IPS DF 6.9 (cell line): ENCODE measurements around the gene MAPK8.

Experiments used
- DNase-seq: peaks from one replicate; pipeline ENCODE4 v3.0.0-alpha.2; 2013; ENCODE audit warnings: low read depth, low spot score
- H3K27ac ChIP-seq: one replicate; pipeline ENCODE4 v1.5.1; 2013; ENCODE audit warnings: low read length, control low read depth
- H3K27me3 ChIP-seq: 2 replicates; pipeline ENCODE4 v1.6.1; 2013; ENCODE audit warnings: mild to moderate bottlenecking, low read length; ENCODE audit not compliant: control insufficient read depth, insufficient read depth
- H3K36me3 ChIP-seq: 2 replicates; pipeline ENCODE4 v1.6.1; 2013; ENCODE audit warnings: low read length; ENCODE audit not compliant: control insufficient read depth, insufficient read depth
- H3K4me1 ChIP-seq: 2 replicates; pipeline ENCODE4 v1.6.1; 2013; ENCODE audit warnings: low read length; ENCODE audit not compliant: control insufficient read depth, insufficient read depth
- H3K4me3 ChIP-seq: 2 replicates; pipeline ENCODE4 v1.5.1; 2013; ENCODE audit warnings: mild to moderate bottlenecking, low read length
- H3K9me3 ChIP-seq: 2 replicates; pipeline ENCODE4 v1.6.1; 2013; ENCODE audit warnings: low read length, inconsistent platforms; ENCODE audit not compliant: control insufficient read depth, insufficient read depth
- WGBS: extraction: QIAGEN DNeasy Blood & Tissue Kit; methylation state at CpG from one replicate; pipeline ENCODE4 v1.1.7; 2013; ENCODE audit warnings: mixed read lengths, missing lambda C conversion rate; ENCODE audit not compliant: insufficient read length, insufficient coverage; 5-methylcytosine and 5-hydroxymethylcytosine counted together

MAPK8 gene

GRCh38 chr10:48378675-48379074 is 72.2 kb downstream of the MAPK8 start:
- Histone ChIP-seq H3K27me3 (no peaks in the 10 kb centered on the region), H3K9me3 (no peaks in the 10 kb centered on the region), H3K4me1 (no peaks in the 10 kb centered on the region), H3K4me3 (no peak overlapping the region), H3K27ac (no peak overlapping the region), H3K36me3 (no peaks in the 10 kb centered on the region; the same call in 1 of the 2 replicates)
- WGBS = no CpG with 5 or more reads among the region's 3 CpGs
- no peak for DNase-seq

- no peak for DNase-seq
- no peaks in the 10 kb centered on the region for H3K4me1 ChIP-seq
Measured at GRCh38 chr10:48381971-48382370, 75.5 kb downstream of the MAPK8 start.

GRCh38 chr10:48382982-48383381 is 76.5 kb downstream of the MAPK8 start:
- Histone ChIP-seq H3K27ac (no peak overlapping the region), H3K36me3 (no peaks in the 10 kb centered on the region; the same call in 1 of the 2 replicates)
- DNase-seq = no peak

More at GRCh38 chr10:48381971-48382370, 75.5 kb downstream of the MAPK8 start:
- Histone ChIP-seq H3K27me3 (no peaks in the 10 kb centered on the region), H3K27ac (no peak overlapping the region), H3K4me3 (no peak overlapping the region), H3K9me3 (no peaks in the 10 kb centered on the region), H3K36me3 (no peaks in the 10 kb centered on the region; the same call in 1 of the 2 replicates)

GRCh38 chr10:48383393-48383792 is 76.9 kb downstream of the MAPK8 start:
- Histone ChIP-seq H3K36me3 (no peaks in the 10 kb centered on the region; the same call in 1 of the 2 replicates), H3K27ac (no peak overlapping the region), H3K27me3 (no peaks in the 10 kb centered on the region), H3K4me1 (no peaks in the 10 kb centered on the region), H3K4me3 (no peak overlapping the region), H3K9me3 (no peaks in the 10 kb centered on the region)
- no peak for DNase-seq

More at GRCh38 chr10:48382982-48383381, 76.5 kb downstream of the MAPK8 start:
- H3K27me3 ChIP-seq = no peaks in the 10 kb centered on the region
- H3K4me3 ChIP-seq = no peak overlapping the region
- H3K4me1 ChIP-seq = no peaks in the 10 kb centered on the region
- no peaks in the 10 kb centered on the region for H3K9me3 ChIP-seq

GRCh38 chr10:48384699-48384982 is 78.2 kb downstream of the MAPK8 start:
- DNase-seq = no peak
- no peak overlapping the region for H3K27ac ChIP-seq
- H3K4me3 ChIP-seq = no peak overlapping the region
- no peaks in the 10 kb centered on the region for H3K27me3 ChIP-seq
- H3K9me3 ChIP-seq = no peaks in the 10 kb centered on the region
- H3K36me3 ChIP-seq = no peaks in the 10 kb centered on the region; the same call in 1 of the 2 replicates
- no peaks in the 10 kb centered on the region for H3K4me1 ChIP-seq

GRCh38 chr10:48389272-48389671 is 82.8 kb downstream of the MAPK8 start:
- Histone ChIP-seq H3K27me3 (no peaks in the 10 kb centered on the region), H3K27ac (no peak overlapping the region), H3K9me3 (no peaks in the 10 kb centered on the region), H3K36me3 (no peaks in the 10 kb centered on the region), H3K4me1 (no peaks in the 10 kb centered on the region), H3K4me3 (no peak overlapping the region)
- no peak for DNase-seq
- WGBS = no CpG with 5 or more reads among the region's 2 CpGs

GRCh38 chr10:48389846-48390557 is 83.5 kb downstream of the MAPK8 start:
- H3K4me1 ChIP-seq = no peaks in the 10 kb centered on the region

GRCh38 chr10:48390558-48390871 is 84.0 kb downstream of the MAPK8 start:
- H3K9me3 ChIP-seq = no peaks in the 10 kb centered on the region
- no peak overlapping the region for H3K4me3 ChIP-seq
- no peak overlapping the region for H3K27ac ChIP-seq
- WGBS = no CpG with 5 or more reads among the region's 5 CpGs
- H3K36me3 ChIP-seq = no peaks in the 10 kb centered on the region
- no peak for DNase-seq
- H3K27me3 ChIP-seq = no peaks in the 10 kb centered on the region
- no peaks in the 10 kb centered on the region for H3K4me1 ChIP-seq

More at GRCh38 chr10:48389846-48390557, 83.5 kb downstream of the MAPK8 start:
- no peak for DNase-seq
- no peaks in the 10 kb centered on the region for H3K36me3 ChIP-seq
- no peaks in the 10 kb centered on the region for H3K9me3 ChIP-seq
- no peaks in the 10 kb centered on the region for H3K27me3 ChIP-seq
- no peak overlapping the region for H3K4me3 ChIP-seq
- H3K27ac ChIP-seq = no peak overlapping the region
- WGBS = no CpG with 5 or more reads among the region's 2 CpGs

GRCh38 chr10:48390933-48391845 is 84.7 kb downstream of the MAPK8 start:
- WGBS = no CpG with 5 or more reads among the region's 4 CpGs
- Histone ChIP-seq H3K4me3 (no peak overlapping the region), H3K27ac (no peak overlapping the region), H3K4me1 (no peaks in the 10 kb centered on the region), H3K36me3 (no peaks in the 10 kb centered on the region), H3K27me3 (no peaks in the 10 kb centered on the region), H3K9me3 (no peaks in the 10 kb centered on the region)
- no peak for DNase-seq

- H3K27me3 ChIP-seq = no peaks in the 10 kb centered on the region
- H3K9me3 ChIP-seq = no peaks in the 10 kb centered on the region
- no peaks in the 10 kb centered on the region for H3K4me1 ChIP-seq
- no peaks in the 10 kb centered on the region for H3K36me3 ChIP-seq
- H3K27ac ChIP-seq = no peak overlapping the region
- no CpG with 5 or more reads among the region's 3 CpGs for WGBS
- H3K4me3 ChIP-seq = no peak overlapping the region
- DNase-seq = no peak
Measured at GRCh38 chr10:48391994-48392393, 85.5 kb downstream of the MAPK8 start.

GRCh38 chr10:48398261-48398660 is 91.8 kb downstream of the MAPK8 start:
- WGBS = no CpG with 5 or more reads among the region's 4 CpGs
- H3K4me1 ChIP-seq = peaks cover 4% of the 10 kb centered on the region

More at GRCh38 chr10:48398261-48398660, 91.8 kb downstream of the MAPK8 start:
- no peaks in the 10 kb centered on the region for H3K27me3 ChIP-seq
- H3K36me3 ChIP-seq = no peaks in the 10 kb centered on the region
- no peak overlapping the region for H3K27ac ChIP-seq
- H3K9me3 ChIP-seq = no peaks in the 10 kb centered on the region
- H3K4me3 ChIP-seq = no peak overlapping the region
- no peak for DNase-seq
